ENCODE measurements around the gene KPNA5. TPM values are rescaled to one million over a fixed set of nuclear protein-coding genes. Genes with fewer than 3 reads are reported as not detected.

Gene KPNA5
- total RNA-seq, 1 donor, result 53.0 TPM

Other genes with a start within 250 kb of the KPNA5 start
- gene CALHM6, start 219.8 kb upstream of the KPNA5 start, total RNA-seq, result 19.7 TPM
- 0.42 TPM for gene CALHM5, start 169.6 kb upstream of the KPNA5 start, total RNA-seq
- gene TRAPPC3L, start 135.5 kb upstream of the KPNA5 start, total RNA-seq, result 2.1 TPM
- gene CALHM4, start 127.5 kb upstream of the KPNA5 start, total RNA-seq, result 0.21 TPM
- 61.0 TPM for gene RWDD1, start 109.7 kb upstream of the KPNA5 start, total RNA-seq
- gene RSPH4A, start 64.7 kb upstream of the KPNA5 start, total RNA-seq, result 1.3 TPM
- 21.1 TPM for gene ZUP1, start 12.4 kb upstream of the KPNA5 start, total RNA-seq
- gene FAM162B, start 84.5 kb downstream of the KPNA5 start, total RNA-seq, result not detected
- gene GPRC6A, start 147.9 kb downstream of the KPNA5 start, total RNA-seq, result not detected
- not detected for gene RFX6, start 196.0 kb downstream of the KPNA5 start, total RNA-seq